ENCODE results near the gene TMEM87A.

Gene TMEM87A

DNA sequence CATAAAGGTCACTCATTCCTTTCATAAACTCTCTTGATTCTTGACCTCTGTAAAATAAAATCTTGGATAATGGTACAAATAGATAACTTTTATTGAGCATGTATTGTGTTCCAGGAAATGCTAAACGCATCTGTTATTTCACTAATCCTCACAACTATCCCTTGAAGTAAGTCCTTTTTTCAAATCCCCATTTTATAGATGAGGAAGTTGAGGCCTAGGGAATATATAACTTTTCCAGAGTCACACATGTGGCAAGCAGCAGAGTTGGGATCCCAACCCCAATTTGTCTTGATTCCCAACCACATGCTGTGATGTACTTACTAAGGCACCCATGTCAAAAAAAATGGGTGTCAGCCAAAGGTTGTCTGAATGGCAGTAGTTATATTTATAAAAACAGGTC lies 71.4 kb downstream of the TMEM87A start:
- no peak for DNase-seq

DNA sequence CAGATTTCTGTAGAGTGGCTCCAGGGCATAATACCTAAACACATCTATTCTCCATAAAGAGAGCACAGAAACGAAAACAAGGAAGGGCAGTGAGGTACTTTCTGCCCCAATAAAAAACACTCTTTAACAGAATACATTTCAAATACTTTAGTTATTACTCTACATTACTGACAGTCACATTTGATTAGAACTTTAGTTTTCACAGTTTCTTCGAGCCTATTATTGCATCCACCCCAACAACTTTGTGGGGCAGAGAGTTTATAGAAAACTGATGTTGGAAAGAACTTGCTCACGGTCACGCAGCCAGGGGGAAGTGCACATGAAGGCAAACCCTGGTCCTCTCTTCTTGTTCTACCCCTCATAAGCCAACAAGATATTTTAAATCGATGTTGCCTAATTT lies 74.1 kb downstream of the TMEM87A start:
- no peak for DNase-seq

DNA sequence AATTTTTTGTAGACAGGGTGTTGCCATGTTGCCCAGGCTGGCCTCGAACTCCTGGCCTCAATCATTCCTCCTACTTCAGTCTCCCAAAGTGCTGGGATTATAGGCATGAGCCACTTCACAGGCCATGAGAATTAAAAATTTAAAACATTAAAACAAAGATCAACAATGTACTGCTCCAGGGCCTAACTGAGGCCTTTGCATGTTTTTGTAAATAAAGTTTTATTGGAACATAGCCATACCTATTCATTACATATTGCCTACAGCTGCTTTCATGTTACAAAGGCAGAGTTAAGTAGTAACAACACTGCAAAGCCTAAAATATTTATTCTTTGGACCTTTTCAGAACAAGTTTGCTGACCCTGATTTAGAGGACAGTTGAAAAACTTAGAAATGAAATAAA lies 74.7 kb downstream of the TMEM87A start:
- DNase-seq: no peak

DNA sequence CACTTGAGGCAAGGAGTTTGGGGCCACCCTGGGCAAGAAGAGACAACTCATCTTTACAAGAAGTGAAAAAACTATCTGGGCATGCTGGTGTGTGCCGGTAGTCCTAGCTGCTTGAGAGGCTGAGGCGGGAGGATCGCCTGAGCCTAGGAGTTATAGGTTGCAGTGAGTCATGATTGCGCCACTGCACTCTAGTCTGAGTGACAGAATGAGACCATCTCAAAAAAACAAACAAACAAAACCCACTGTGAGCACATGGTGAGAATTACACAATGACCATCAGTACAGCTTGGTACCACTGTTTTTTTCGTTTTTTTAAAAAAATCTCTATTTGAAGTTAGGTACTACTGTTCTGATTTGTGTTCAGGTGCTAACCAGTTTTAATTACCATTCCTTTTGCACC lies 78.7 kb downstream of the TMEM87A start:
- DNase-seq: no peak

DNA sequence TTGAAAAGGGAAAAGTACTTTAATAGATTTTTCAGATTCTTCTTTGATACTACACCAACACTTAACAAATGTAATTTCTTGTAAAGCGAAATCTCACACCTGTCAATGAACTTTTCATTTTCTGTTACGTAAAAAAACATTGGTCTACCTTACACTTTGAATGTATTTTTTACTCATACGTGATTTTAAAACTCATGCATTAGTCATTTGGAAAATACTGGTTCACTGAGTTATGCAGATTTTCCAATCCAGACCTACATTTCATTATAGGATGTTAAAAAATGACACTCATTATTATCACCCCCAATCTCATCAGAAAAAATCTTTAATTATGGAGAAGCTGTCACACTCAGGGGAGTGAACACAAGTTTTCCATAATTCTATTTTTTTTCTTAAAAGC lies 79.8 kb downstream of the TMEM87A start:
- no peak for DNase-seq

DNA sequence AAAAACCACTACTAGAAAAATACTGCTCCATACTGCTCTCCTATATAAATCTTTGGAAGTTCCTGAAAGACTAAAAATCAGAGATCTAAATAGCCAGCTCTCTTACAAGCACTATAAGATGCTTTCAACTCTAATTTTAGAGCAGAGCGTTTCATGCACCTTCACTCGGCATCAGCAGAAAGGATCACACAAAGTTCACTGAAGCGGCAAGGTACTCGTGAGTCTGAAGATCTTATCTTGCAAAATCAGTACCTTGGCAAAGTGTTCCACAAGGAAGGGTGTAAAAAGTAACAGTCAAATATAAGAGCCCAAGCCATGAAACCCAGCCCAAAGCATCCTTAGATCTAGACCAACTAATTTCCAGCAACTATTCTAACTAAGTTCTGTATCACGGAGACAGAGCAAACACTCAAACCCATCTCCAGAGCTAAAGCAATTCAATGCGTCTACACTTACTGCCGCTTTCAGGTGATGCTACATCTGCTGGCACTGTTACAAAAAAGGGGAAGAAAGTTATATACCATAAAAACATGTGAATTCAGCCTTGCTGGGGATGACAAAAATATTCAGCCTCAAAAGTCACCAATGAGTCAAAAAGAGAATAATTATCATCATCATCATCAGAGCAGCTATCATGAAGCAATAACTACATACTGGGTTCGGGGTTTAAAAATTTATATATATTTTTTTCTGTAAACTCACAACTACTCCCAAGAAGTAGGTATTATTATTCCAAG lies 81.5 kb downstream of the TMEM87A start:
- no peak for DNase-seq

DNA sequence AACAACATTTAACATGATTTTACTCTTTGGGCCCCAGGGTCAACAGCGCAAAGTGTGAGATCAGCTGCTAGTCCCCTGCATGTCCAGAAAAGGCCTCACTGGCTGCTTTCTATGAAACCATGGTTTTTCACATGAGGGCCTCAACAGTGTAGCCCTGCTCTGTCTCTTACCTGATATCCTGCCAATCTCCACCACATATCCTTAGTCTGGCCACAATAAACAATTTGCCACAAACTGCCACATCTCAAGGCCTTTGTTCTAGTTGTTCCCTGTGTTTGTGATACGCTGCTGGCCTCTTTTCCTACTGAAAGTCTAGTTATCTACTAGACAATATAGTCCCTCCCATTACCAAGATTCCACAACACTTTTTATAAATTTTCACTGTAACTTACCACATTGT lies 82.9 kb downstream of the TMEM87A start:
- no peak for DNase-seq

DNA sequence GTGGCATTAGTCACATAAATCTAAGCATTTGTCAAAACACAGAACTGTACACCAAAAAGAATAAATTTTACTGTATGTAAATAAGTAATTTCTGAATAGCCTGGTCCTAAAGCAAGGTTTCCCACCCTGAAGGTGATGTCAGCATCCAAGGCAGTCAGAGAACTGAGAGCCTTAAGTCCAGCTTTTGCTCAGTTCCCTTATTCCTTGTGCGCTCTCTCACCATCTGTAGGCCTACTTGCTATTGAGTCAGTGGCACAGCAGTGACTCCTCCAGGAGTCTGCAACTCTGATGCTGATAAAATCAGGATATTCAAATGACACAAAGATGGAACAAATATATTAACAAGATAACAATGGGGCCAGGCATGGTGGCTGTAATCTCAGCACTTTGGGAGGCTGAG lies 87.4 kb downstream of the TMEM87A start:
- no peak for DNase-seq

DNA sequence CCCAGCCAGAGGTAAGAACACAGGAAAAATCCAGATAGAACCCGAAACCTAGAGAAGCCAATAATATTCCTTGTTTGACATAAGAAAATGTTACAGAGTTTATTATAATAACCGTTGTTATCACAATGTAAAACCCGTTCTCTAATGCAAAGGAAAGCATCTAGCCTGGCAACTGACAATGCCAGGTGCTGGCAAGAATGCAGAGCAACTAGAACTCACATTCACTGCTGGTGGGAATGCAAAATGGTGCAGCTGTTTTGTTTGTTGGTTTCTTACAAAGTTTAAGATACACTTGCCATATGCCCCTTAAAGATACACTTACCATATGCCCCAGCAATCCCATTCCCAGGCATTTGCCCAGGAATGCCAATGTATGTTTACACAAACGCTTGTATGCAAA lies 88.5 kb downstream of the TMEM87A start:
- no peak for DNase-seq

DNA sequence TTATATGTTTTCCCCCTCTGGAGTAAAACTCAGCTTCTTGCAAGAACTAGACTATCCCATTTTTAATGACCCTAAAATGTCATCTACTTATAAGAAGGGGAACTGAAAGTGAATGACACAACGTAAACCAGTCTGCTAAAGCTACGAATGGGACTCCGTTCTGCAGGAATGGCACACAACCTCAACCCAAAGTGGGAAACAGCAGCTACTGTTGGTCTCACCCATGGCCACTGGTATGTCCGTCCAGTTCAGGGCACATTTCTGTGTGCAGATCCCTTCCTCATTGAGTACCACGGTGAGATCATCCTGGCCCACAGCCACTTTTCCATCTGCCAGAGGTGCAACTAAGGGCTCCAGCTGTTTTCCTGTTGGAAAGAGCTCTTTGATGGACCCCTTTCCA lies 88.9 kb downstream of the TMEM87A start:
- DNase-seq: no peak

DNA sequence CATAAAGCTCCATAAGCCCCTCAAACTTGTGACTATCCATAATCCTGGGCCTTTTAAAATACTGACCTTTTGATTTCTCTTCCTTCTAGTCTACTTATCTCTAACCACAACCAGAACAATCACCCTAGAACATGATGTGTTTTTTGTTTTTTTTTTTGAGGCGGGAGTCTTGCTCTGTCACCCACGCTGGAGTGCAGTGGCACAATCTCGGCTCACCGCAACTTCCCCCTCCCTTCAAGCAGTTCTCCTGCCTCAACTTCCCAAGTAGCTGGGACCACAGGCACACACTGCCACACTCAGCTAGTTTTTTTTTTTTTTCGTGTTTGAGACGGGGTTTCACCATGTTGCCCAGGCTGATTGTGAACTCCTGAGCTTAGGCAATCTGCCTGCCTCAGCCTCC lies 90.3 kb downstream of the TMEM87A start:
- DNase-seq: no peak

DNA sequence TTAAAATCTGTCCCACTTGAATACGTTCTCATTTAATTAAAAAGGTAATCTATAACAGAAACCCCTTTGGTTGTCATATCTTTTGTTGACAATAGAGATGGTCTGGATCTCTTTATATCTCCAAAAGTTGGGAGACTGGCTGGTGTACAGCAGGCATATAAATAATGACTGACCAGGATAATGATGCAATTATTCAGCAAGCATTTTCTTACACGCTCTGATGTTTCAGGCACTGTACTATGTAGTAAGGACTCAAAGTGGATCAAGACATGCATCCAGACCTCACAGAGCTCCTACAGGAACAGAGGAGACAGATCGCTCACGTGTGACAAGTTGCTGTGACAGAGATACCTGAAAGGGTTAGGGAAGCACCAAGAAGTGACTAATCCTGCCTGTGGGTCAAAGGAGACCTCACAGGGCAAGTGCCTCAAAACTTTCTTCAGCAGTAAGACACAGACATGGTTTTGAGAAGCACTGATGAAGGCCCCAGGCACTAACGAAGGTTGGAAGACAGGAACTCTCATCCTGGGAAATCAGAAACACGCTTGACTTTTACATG lies 90.8 kb downstream of the TMEM87A start:
- DNase-seq: no peak

DNA sequence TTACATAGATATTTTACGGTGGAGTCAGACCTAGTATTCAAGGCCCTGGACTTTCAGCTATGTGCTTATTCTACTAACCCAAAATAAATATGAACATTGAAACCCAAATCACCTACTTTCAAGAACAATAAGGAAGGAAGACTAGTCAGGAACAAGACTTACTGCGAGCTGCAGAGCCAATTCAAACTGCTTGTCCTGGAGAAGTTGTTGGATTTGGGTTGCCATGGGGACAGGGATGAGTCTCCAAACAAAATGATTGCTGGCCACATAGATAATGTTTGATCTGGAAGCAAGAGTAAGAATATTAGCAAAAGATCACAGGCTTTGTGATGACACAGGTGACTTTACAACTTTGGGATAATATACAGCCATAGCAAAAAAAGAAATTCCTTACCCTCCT lies 95.2 kb downstream of the TMEM87A start:
- DNase-seq: no peak

DNA sequence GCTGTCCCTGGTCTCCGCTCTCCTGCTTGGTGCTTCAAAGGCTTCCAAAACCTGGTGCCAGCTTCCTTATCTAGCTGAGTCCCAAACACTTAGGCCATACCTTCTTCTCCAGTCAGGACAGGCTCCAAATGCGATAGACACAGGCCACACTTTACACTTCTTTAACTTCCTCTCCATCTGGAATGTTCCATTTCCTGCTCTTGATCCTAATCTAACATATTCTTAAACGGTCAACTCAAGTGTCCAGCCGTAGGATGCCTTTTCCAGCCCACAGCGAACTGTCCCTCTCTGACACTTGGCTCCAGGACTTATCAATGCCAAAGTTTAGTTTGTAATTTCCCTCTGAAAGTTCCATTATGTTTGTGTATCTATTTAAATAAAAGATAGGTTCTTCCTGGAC lies 97.6 kb downstream of the TMEM87A start:
- no peak for DNase-seq

DNA sequence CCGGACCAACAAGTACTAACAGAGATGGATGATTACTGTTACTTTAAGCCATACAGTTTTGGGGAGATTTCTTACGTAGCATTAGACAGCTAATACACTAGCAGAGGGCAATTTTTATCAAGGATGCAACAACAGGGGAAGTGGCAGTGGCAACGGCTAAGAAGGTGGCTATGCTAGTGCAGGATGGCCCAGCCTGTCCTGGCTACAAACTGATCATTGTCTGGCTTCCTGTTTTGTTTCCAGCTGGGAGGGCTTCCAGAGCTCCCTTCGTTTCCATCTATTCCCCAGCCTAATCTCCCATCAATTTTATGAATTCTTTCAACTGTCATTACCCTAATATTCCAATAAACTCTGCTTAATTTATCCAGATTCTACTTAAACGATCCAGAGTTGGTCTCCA lies 100.8 kb downstream of the TMEM87A start:
- no peak for DNase-seq

DNA sequence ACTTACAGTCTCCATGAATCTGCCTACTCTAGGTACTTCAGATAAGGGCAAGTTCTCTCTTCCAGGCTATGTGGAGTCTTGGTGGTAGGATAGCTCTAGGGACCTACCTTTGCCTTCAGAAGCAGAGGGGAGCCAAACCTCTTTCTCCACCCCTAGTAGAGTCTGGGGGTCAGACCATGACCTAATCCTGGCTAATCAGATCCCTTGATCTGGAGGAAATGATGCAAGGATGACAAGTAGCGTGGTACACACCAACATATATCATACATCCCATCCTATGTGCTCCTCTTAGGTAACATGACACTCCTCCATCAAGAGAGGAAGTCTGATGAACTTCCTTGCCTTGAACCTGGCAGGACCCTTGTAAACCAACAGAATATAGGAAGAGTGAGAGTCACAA lies 101.4 kb downstream of the TMEM87A start:
- no peak for DNase-seq

DNA sequence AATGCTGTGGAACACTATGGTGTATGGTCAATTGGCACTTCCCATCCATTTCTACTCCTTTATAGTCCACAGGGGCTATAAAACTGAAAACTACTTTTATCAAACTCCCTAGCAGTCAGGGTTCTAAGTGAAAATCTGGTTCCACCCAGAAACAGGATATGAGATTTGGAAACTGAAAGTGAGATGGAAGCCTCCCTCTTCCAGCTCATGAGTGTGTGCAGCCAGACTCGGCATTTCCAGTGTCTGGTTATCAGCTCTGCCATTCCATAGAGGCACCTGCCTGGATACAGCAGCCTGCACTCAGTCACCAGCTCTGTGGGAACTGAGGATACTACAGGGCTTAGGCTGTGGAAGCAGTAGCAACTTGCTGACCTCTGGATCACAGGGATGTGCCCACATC lies 102.1 kb downstream of the TMEM87A start:
- no peak for DNase-seq

DNA sequence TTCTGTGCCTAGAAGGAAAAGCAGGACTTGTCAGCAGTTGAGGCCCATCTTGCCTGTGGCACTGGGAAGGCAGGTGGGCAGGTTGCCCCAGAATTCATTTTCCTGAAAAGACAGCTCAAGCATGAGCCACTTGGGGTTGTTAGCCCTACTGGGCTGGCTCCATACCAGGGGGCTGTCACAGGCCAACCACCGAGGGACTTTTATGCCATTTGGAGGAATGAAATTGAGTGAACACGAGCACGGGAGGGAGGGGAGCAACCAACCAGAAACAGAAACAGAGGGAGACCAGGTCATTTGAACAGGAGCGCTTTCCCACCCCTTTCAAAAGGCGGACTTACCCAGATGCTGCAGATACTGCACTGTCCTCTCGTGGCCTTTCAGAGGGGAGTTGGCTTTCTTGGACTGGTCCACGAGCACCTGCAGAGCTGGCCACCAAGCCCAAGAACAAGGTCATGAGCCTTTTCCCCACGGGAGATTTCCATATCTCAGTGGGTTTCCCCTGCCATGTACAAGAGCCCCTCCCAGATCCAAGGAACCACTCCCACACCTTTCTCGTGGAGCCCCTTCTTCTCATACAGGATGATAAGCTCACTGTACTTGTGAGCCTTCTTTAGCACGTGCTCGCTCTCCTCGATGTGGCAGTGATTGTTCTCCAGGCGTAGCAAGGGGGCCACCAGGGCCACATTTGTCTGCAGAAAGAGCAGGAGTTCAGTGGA lies 106.8 kb downstream of the TMEM87A start:
- no peak for DNase-seq

DNA sequence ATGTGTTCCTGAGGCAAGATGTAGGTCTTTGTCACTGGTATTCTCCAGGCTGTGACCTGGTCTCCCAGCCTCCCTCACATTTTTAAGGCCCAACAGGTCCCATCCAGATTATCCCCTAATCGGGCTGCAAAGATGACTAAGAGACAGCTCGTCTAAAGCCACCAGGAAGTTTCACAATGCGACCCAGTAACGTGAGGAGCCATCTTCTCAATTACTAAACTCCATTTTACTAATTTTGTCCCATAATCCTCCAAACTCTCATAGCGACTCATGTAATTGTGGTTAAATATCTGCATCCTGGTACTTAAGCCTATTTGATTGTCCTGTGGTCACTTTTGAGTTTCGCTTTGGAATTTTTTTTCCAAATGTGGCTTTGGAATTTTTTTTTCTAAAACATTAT lies 108.1 kb downstream of the TMEM87A start:
- DNase-seq: no peak

DNA sequence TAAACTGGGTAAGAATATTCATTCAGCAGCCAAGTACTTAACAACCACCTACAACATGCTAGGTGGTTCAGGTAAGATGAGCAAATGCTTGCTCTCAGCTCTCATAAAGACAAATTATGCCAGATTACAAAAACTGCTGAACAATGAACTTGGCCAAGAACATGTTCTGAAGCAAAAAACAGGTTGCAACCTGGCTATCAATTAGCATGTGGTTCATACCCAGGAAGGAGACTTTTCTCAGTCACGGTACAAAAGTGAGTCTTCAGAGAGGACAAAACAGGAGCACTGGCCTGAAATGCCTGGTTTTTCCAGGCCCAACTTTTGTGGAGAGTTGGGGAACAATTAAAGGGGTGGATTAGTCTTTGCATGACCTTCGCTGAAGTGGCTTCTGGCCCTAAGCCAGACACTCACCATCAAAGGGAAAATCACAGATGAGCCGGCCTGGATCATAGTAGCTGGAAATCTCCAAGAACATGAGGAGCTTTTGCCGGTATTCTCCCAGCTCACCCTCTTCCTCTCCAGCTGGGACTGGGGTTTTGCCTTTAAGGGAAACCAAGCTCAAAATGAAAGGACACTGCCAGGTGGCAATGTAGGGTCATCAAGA lies 109.2 kb downstream of the TMEM87A start:
- DNase-seq: no peak

DNA sequence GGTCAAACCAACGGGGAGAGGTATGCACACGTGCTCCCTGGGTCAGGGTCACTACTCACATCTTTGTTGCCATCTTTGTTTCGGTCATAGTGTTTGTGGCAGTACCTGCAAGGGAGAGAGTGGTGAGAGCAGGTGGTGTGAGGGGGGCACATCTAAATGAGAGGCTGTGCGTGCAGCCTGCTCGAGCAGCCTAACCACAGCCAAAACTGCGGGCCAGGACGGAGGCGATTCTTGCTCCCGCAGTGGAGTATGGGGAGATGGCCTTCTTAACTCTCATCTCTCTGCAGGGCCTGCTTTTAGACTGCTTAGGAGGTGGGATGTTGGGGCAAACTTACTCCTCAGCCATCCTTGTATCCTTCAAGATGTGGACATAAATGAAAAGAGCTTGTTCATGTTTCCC lies 109.9 kb downstream of the TMEM87A start:
- no peak for DNase-seq
